Astrocyte (in vitro differentiated cells and primary cell): ENCODE measurements around the gene EPHB2. TPM values are rescaled to one million over a fixed set of nuclear protein-coding genes. Genes with fewer than 3 reads are reported as not detected.

ENCODE experiments used
- DNase-seq: peaks from one replicate; pipeline ENCODE4 v3.0.0-alpha.2; 2010; ENCODE audit warnings: low read depth
- FAIRE-seq: peaks from 2 replicates; lab custom pipeline; 2011; peaks lifted over from hg19 to GRCh38; lab: Jason Lieb, UNC
- H2AFZ ChIP-seq: 2 replicates; pipeline ENCODE4 v1.6.0; 2012; ENCODE audit warnings: low read depth, low read length, inconsistent platforms
- H3K27ac ChIP-seq: 2 replicates; pipeline ENCODE4 v1.5.1; 2011; ENCODE audit warnings: low read depth, low read length, inconsistent platforms
- H3K27me3 ChIP-seq: 2 replicates; pipeline ENCODE4 v1.6.0; 2011; ENCODE audit warnings: low read length, inconsistent platforms; ENCODE audit not compliant: insufficient read depth
- H3K36me3 ChIP-seq: 2 replicates; pipeline ENCODE4 v1.5.1; 2011; ENCODE audit warnings: low read length, inconsistent platforms; ENCODE audit not compliant: insufficient read depth
- H3K4me1 ChIP-seq: 2 replicates; pipeline ENCODE4 v1.5.1; 2011; ENCODE audit warnings: low read length, inconsistent platforms; ENCODE audit not compliant: insufficient read depth
- H3K4me2 ChIP-seq: 2 replicates; pipeline ENCODE4 v1.6.0; 2012; ENCODE audit warnings: low read length, inconsistent platforms
- H3K4me3 ChIP-seq: 2 replicates; pipeline ENCODE4 v1.5.1; 2011; ENCODE audit warnings: low read depth, mild to moderate bottlenecking, low read length, inconsistent platforms; ENCODE audit not compliant: insufficient read depth
- H3K79me2 ChIP-seq: 2 replicates; pipeline ENCODE4 v1.6.0; 2012; ENCODE audit warnings: mild to moderate bottlenecking, low read length, inconsistent platforms; ENCODE audit not compliant: insufficient read depth
- H3K9ac ChIP-seq: 2 replicates; pipeline ENCODE4 v1.6.0; 2012; ENCODE audit warnings: mild to moderate bottlenecking, low read length, inconsistent platforms
- H3K9me3 ChIP-seq: 2 replicates; pipeline ENCODE4 v1.5.1; 2012; ENCODE audit warnings: low read depth, mild to moderate bottlenecking, low read length, inconsistent platforms; ENCODE audit not compliant: insufficient read depth
- H4K20me1 ChIP-seq: 2 replicates; pipeline ENCODE4 v1.6.0; 2012; ENCODE audit warnings: low read length, inconsistent platforms; ENCODE audit not compliant: insufficient read depth
- H3K27ac Mint-ChIP-seq: one replicate; pipeline ENCODE4 v1.8.0; 2021; ENCODE audit warnings: mild to moderate bottlenecking, mixed read lengths; ENCODE audit not compliant: unreplicated experiment
- H3K27me3 Mint-ChIP-seq: one replicate; pipeline ENCODE4 v1.8.0; 2021; ENCODE audit warnings: low read depth, mixed read lengths; ENCODE audit not compliant: unreplicated experiment
- H3K36me3 Mint-ChIP-seq: one replicate; pipeline ENCODE4 v1.8.0; 2021; ENCODE audit warnings: low read depth, mixed read lengths; ENCODE audit not compliant: unreplicated experiment
- H3K4me1 Mint-ChIP-seq: one replicate; pipeline ENCODE4 v1.8.0; 2021; ENCODE audit warnings: low read depth, mixed read lengths; ENCODE audit not compliant: unreplicated experiment
- H3K4me3 Mint-ChIP-seq: one replicate; pipeline ENCODE4 v1.8.0; 2021; ENCODE audit warnings: mild to moderate bottlenecking, moderate library complexity, mixed read lengths; ENCODE audit not compliant: unreplicated experiment
- H3K9me3 Mint-ChIP-seq: one replicate; pipeline ENCODE4 v1.8.0; 2021; ENCODE audit warnings: mild to moderate bottlenecking, mixed read lengths; ENCODE audit not compliant: unreplicated experiment
- EZH2 ChIP-seq: IDR thresholded peaks from 2 replicates; pipeline ENCODE4 v1.6.1; 2012; ENCODE audit warnings: mild to moderate bottlenecking, low read length, inconsistent platforms; ENCODE audit not compliant: insufficient read depth
- total RNA-seq: library from RNA; stranded (reverse); gene quantifications from 2 replicates; pipeline ENCODE4 v1.2.1, GENCODE V29; 2021
- TF ChIP-seq, protein P1 (sequence below): IDR thresholded peaks from 2 replicates; pipeline ENCODE4 v1.5.1; 2011; ENCODE audit warnings: low read depth, mild to moderate bottlenecking, inconsistent platforms, low read length, moderate library complexity; ENCODE audit not compliant: insufficient read depth

The EPHB2 gene
- total RNA-seq, 1 donor from 2014 or later: 8.4 TPM

DNA sequence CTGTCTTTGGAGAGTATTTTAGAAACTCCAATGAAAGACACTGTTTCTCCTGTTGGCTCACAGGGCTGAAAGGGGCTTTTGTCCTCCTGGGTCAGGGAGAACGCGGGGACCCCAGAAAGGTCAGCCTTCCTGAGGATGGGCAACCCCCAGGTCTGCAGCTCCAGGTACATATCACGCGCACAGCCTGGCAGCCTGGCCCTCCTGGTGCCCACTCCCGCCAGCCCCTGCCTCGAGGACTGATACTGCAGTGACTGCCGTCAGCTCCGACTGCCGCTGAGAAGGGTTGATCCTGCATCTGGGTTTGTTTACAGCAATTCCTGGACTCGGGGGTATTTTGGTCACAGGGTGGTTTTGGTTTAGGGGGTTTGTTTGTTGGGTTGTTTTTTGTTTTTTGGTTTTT, 203.5 kb downstream of the EPHB2 start:
- Histone ChIP-seq H3K9ac (no peak overlapping the region), H3K4me3 (no peak overlapping the region), H3K9me3 (no peaks in the 10 kb centered on the region), H3K27ac (no peak overlapping the region), H2AFZ (no peak overlapping the region), H4K20me1 (no peaks in the 10 kb centered on the region), H3K4me2 (no peak overlapping the region), H3K36me3 (peaks cover 15% of the 10 kb centered on the region), H3K4me1 (no peaks in the 10 kb centered on the region), H3K27me3 (no peaks in the 10 kb centered on the region), H3K79me2 (no peaks in the 10 kb centered on the region)
- TF ChIP-seq EZH2: no peak
- TF ChIP-seq, protein P1, sequence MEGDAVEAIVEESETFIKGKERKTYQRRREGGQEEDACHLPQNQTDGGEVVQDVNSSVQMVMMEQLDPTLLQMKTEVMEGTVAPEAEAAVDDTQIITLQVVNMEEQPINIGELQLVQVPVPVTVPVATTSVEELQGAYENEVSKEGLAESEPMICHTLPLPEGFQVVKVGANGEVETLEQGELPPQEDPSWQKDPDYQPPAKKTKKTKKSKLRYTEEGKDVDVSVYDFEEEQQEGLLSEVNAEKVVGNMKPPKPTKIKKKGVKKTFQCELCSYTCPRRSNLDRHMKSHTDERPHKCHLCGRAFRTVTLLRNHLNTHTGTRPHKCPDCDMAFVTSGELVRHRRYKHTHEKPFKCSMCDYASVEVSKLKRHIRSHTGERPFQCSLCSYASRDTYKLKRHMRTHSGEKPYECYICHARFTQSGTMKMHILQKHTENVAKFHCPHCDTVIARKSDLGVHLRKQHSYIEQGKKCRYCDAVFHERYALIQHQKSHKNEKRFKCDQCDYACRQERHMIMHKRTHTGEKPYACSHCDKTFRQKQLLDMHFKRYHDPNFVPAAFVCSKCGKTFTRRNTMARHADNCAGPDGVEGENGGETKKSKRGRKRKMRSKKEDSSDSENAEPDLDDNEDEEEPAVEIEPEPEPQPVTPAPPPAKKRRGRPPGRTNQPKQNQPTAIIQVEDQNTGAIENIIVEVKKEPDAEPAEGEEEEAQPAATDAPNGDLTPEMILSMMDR: no peak
- Mint-ChIP-seq H3K27ac (no peak overlapping the region), H3K27me3 (peaks cover 33% of the 10 kb centered on the region), H3K4me1 (no peaks in the 10 kb centered on the region), H3K36me3 (peaks cover 1% of the 10 kb centered on the region), H3K4me3 (no peak overlapping the region), H3K9me3 (no peaks in the 10 kb centered on the region)
- no peak for DNase-seq
- FAIRE-seq: no peak

DNA sequence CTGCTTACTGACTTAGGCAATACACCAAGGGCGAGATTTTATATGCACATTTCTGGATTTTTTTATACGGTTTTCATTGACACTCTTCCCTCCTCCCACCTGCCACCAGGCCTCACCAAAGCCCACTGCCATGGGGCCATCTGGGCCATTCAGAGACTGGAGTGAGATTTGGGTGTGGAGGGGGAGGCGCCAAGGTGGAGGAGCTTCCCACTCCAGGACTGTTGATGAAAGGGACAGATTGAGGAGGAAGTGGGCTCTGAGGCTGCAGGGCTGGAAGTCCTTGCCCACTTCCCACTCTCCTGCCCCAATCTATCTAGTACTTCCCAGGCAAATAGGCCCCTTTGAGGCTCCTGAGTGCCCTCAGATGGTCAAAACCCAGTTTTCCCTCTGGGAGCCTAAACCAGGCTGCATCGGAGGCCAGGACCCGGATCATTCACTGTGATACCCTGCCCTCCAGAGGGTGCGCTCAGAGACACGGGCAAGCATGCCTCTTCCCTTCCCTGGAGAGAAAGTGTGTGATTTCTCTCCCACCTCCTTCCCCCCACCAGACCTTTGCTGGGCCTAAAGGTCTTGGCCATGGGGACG, 204.1 kb downstream of the EPHB2 start:
- H2AFZ ChIP-seq: no peak overlapping the region
- Mint-ChIP-seq H3K4me1 (peaks cover 3% of the 10 kb centered on the region), H3K36me3 (peaks cover 1% of the 10 kb centered on the region), H3K4me3 (no peak overlapping the region), H3K27me3 (peaks cover 33% of the 10 kb centered on the region), H3K9me3 (no peaks in the 10 kb centered on the region), H3K27ac (no peak overlapping the region)
- H3K27ac ChIP-seq: no peak overlapping the region
- no peaks in the 10 kb centered on the region for H3K4me1 ChIP-seq
- no peaks in the 10 kb centered on the region for H3K9me3 ChIP-seq
- DNase-seq (no peak), FAIRE-seq (no peak)
- no peaks in the 10 kb centered on the region for H4K20me1 ChIP-seq
- H3K4me2 ChIP-seq: no peak overlapping the region
- H3K4me3 ChIP-seq: no peak overlapping the region
- TF ChIP-seq EZH2: no peak
- H3K9ac ChIP-seq: no peak overlapping the region
- peaks cover 15% of the 10 kb centered on the region for H3K36me3 ChIP-seq
- no peaks in the 10 kb centered on the region for H3K79me2 ChIP-seq
- no peaks in the 10 kb centered on the region for H3K27me3 ChIP-seq

DNA sequence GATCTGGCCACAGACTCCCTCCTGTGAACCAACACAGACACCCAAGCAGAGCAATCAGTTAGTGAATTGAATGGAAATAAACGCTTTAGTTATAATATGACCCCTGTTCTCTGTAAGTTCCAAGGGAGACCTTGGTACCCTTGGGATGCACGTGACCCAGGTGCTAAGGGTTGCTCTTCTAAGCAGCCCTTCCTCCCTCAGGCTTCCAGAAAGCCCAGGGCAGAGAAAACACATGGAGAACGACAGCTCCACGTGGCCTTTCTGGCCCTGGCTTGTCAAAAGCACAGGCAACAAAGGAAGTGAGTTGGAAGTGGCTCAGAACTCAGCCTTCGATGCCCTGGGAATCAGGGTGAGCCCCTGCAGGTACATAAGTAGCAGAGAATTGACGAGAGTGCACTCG, 204.6 kb downstream of the EPHB2 start:
- H3K27me3 Mint-ChIP-seq: peaks cover 33% of the 10 kb centered on the region
- peaks cover 15% of the 10 kb centered on the region for H3K36me3 ChIP-seq
- H4K20me1 ChIP-seq: no peaks in the 10 kb centered on the region
- peaks cover 6% of the 10 kb centered on the region for H3K4me1 Mint-ChIP-seq
- DNase-seq (no peak), FAIRE-seq (no peak)
- no peak overlapping the region for H3K4me3 ChIP-seq
- TF ChIP-seq, protein P1: no peak
- TF ChIP-seq EZH2: no peak
- H3K79me2 ChIP-seq: no peaks in the 10 kb centered on the region
- H3K27ac Mint-ChIP-seq: no peak overlapping the region
- H3K36me3 Mint-ChIP-seq: peaks cover 1% of the 10 kb centered on the region
- no peaks in the 10 kb centered on the region for H3K27me3 ChIP-seq
- no peaks in the 10 kb centered on the region for H3K9me3 ChIP-seq
- no peak overlapping the region for H3K4me3 Mint-ChIP-seq
- H2AFZ ChIP-seq: no peak overlapping the region
- H3K4me1 ChIP-seq: peaks cover 5% of the 10 kb centered on the region
- no peak overlapping the region for H3K9ac ChIP-seq
- no peak overlapping the region for H3K27ac ChIP-seq
- no peak overlapping the region for H3K4me2 ChIP-seq
- H3K9me3 Mint-ChIP-seq: no peaks in the 10 kb centered on the region
